ENCODE measurements around the gene LRP1-AS.

LRP1-AS gene

DNA sequence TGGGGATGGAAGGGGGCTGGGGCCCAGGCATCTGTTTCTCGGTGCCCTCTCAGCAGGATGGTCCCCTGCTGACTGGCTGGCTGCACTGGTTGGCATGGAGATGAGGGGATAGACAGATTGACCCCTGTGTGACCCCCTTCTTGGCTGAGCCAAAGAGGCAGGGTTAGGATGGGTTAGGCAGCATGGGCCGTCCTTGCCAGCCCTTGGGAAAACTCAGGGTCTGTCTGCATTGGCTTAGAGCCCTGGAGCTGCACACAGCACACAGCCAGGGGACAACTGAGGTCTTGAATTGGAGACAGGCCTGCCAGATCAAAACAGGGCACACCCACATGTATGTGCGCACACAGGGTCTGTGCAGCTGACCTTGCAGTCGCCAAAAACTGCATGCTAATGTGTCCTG lies 11.2 kb upstream of the LRP1-AS start:
- no peak for DNase-seq

DNA sequence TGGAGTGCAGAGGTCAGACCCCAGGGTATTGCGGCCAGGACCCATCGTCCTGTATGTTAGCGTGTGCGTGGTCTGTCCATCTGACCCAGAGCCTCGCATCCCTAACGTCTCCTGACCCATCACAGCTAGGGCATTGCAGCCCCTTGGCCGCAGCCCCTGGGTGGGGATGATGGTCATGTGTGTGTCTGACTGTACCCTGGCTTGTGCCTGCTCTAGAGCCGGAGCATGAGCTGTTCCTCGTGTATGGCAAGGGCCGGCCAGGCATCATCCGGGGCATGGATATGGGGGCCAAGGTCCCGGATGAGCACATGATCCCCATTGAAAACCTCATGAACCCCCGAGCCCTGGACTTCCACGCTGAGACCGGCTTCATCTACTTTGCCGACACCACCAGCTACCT lies 10.8 kb upstream of the LRP1-AS start:
- DNase-seq, result no peak

DNA sequence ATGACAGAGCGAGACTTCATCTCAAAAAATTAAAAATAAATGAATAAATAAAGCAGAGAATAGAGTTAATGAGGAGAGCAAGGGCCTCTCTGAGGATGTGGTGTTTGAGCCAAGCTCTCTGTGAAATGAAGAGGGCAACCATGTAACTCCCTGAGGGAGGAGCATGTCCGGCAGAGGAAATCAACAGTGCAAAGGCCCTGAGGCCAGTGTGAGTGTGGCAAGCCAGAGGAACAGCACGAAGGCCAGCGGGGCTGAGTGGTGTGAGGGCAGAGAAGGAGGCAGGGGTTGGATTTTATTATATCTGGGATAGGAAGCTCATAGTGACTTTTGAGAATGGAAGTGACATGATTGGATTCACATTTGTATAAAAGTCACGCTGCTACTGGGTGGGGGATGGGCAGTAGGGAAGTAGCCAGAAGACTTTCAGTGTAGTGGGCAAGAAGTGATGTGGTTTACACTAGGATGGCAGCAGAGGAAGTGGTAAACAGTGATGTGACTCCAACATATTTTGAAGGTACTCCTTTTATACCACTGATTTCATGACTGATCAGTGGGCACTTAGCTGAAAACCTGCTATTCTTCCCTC lies 10.3 kb upstream of the LRP1-AS start:
- no peak for DNase-seq

DNA sequence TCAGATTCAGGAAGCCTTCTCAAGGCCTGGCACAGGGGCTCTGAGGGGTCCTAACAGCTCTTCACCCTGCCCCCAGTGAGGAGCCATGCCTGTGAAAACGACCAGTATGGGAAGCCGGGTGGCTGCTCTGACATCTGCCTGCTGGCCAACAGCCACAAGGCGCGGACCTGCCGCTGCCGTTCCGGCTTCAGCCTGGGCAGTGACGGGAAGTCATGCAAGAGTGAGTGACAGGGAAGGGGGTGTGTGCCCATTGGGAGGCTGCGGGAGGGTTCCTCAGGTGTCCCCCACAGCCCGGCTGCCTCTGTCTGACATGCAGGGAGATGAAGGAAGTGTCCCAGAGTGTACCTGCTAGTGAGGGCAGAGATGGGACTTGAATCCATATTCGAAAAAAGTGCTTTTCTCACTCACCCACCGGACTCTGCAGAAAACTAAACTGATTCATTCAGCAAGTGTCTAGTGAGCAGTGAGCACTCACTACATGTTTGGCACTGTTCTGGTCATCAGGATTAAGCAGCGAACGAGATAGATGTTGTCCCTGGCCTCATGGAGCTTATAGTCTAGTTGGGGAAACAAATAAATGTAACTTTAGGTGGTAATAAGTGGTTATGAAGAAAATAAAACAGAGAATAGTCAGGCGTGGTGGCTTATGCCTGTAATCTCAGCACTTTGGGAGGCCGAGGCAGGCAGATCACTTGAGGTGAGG lies 9.4 kb upstream of the LRP1-AS start:
- DNase-seq, result no peak

GRCh38 chr12:57154804-57155434 lies 7.5 kb upstream of the LRP1-AS start:
- DNase-seq, result no peak

DNA sequence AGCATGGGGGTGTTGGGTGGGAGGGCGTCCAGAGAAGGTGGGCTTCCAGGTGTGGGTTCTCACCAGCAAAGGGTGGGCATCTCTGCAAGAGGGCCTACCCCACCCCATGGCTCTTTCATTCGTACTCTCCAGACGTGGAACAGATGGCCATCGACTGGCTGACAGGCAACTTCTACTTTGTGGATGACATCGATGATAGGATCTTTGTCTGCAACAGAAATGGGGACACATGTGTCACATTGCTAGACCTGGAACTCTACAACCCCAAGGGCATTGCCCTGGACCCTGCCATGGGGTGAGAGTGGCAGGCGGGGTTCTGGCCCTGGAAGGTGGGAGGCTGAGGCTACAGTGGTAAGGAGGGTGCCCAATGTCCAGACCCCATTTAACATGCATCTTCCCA lies 6.7 kb upstream of the LRP1-AS start:
- DNase-seq, result no peak

DNA sequence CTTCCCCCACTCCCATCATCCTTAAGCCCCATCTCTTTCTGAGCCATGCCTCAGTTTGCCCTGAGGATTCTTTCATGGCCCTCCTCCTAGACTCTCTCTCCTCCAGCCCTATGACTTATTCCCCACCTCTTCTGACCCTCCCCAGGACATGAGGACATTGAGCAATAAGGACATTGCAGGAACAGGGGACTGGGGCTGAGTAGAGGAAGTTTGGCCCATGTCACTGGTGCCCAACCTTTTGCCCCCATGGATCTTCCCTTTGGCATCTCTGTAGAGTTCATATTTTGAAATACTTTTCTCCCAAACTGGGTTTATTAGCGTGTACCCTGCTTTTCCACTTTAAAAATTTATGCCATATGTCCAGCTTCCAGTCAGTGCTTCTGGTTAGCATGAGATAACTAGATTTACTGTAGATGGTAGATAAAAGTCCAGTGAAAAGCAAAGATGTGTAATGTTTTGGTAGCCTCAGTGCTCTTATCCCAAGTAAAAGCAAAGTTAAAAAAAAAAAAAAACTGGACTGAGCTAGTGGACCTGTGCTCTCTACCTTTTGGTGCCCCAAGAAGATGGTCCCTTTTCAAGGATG lies 6.1 kb upstream of the LRP1-AS start:
- DNase-seq, result no peak

DNA sequence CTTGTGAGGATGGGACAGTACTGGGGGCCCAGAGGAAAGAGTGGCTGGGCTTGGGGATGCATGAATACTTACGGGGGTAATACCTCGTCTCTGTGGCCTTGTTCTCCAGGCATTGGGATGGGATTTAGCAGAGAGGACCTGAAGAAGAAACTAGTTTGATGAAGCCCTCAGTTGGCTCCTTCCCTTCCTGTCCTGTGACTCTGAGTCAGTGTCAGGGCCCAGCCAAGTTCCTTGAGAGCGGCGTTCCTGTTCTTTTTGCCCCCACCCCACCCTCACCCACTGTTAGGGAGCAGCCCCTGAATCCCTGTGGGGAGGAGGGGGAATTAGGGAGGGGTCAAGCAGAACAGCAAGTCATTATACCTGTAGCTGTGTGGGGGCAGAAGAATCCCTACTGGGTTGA lies 5.2 kb upstream of the LRP1-AS start:
- no peak for DNase-seq

GRCh38 chr12:57151741-57152630 lies 4.6 kb upstream of the LRP1-AS start:
- DNase-seq, result no peak

GRCh38 chr12:57150400-57151000 lies 3.1 kb upstream of the LRP1-AS start:
- DNase-seq, result no peak

DNA sequence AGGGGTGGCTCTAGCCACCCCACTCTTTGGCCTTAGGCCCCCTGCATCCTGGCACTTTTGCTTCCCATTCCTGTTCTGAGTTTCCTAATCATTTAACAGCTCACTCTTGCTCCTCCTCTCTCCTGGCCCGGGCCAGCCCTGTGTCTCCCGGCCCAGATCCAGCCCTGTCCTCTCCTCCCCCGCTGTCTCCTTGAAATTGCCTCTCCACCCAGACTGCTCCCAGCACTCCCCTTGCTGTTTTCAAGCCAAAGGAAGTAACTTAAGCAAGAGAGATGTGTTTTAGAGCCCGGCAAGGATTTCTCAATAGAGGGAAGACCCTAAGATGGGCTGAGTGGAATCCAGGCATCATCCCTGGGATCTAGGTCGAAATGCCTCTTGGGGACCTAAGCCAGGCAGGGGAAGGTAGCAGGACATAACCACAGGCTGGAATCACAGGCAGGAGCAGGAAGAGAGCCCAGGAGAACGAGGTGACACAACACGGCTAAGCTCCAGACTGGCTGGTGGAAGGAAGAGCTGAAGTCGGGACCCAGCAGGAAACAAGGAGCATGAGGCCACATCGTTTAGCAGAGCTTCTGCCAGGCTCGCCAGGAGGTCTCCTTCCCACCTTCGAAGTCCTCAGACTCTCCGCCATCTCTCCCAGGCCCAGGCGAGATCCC lies 2.0 kb upstream of the LRP1-AS start:
- DNase-seq, result no peak

DNA sequence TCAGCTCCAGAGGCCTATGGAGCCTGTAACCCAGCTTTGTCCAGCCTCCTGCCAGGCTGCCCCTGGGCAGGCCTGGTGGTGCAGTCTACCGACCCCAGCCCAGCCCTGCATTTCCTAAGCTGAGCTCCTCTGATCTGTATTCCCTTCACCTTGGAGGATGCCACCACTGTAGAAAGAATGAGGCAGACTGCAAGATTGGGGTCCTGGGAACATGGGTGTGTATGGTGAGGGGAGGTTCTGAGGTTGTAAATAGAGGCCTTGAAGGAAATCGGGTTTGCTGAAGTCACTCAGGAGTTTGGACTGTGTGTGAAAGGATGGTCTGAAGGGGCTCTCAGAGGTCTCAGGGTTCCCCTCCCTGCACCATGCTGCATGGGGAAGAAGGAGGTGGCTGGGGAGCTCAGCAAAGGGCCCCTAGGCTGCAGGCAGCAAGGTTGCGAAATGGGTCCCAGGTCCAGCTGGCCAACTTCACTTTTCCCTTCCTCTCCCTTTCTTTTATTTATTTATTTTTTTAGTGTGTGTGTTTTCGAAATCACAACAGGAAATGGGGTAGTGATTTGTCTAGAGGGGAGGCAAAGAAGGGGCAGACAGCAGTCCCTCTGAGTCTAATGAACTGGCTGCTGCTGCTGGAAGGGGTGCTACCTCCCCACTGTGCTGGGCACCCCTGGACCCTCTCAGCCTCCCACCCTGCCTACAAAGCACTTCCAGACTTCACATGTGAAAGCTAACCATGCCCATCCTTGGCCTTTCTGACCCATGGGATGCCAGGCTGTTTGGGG lies 1.2 kb upstream of the LRP1-AS start:
- DNase-seq, result no peak

DNA sequence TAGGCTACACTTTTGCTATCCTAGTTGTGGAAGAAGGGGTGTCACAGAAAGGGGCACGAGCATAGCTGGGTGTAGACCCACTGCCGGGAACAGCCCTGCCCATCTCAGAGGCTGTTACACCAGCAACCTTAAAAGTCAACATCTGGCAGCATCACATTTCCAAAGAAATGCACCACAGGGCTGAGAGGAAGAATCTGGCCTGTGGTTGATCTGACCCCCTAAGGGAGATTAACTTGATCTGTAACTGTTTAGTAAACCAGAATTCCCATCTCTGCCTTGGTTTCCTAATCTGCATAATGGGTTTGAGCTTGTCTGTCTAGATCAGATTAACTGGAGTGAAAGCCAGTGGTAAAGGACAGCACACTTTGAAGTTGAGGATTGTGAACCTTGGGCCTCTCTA lies 1.3 kb downstream of the LRP1-AS start:
- no peak for DNase-seq

GRCh38 chr12:57145460-57146059 lies 1.9 kb downstream of the LRP1-AS start:
- DNase-seq, result no peak

GRCh38 chr12:57143454-57143853 lies 4.0 kb downstream of the LRP1-AS start:
- DNase-seq, result no peak

- no peak for DNase-seq
Measured at GRCh38 chr12:57142727-57143126, 4.7 kb downstream of the LRP1-AS start.

GRCh38 chr12:57142121-57142520 lies 5.3 kb downstream of the LRP1-AS start:
- no peak for DNase-seq

- no peak for DNase-seq
Measured at GRCh38 chr12:57141249-57141648, 6.2 kb downstream of the LRP1-AS start.

DNA sequence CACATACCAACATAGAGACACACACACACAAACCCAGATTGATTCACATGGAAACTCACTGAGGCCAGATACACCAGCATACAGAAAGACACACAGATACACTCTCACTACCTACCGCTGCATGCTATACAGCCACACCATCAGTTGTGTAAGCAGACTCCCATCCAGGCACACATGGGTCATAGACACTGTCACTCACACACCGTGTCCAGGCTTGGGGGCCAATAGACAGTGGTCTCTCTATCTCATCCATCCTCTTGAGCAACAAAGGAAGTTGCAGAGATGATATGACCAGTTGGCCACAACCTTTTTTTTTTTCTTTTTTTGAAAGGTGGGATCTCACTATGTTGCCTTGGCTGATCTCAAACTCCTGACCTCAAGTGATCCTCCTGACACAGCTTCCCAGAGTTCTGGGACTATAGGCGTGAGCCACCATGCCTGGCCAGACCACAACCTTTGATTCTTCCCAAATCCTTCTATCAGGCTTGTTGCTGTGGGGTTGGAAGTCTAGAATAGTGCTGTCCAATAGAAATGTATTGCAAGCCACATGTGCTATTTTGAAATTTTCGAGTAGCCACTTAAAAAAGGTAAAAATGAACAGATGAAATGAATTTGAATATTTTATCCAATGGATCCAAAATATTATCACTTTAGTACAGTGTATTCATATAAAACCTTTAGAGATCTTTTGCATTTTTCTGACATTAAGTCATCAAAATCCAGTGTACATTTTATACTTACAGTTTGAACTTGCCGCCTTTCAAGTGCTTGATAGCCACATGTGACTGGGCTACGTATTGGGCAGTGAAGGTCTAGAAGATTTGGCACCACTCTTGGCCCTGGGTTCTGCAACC lies 7.4 kb downstream of the LRP1-AS start:
- DNase-seq, result no peak

Data from CD4-positive, alpha-beta T cell treated with Interleukin-17A for 4 hours (primary cell).